PC-9 (cell line): ENCODE data around the gene PPM1B.

Experiments used
- CTCF ChIP-seq: fragments of 200-600 bp; sonication (generic); conservative IDR thresholded peaks from 2 replicates; pipeline ENCODE4 v1.6.1; 2017; ENCODE audit warnings: mixed run types, antibody characterized with exemption, mild to moderate bottlenecking, moderate library complexity
- EZH2 ChIP-seq: fragments of 200-600 bp; sonication (generic); IDR thresholded peaks from 2 replicates; pipeline ENCODE4 v1.8.0; 2017; ENCODE audit warnings: antibody characterized with exemption, low read depth

- TF ChIP-seq CTCF (no peak), EZH2 (no peak)
These were observed 37.5 kb upstream of the PPM1B start for GRCh38 chr2:44131177-44131576.
